Thoracic aorta (tissue), 2 donors: ENCODE results near the gene CRB1. TPM values are rescaled to one million over a fixed set of nuclear protein-coding genes. Genes with fewer than 3 reads are reported as not detected.

Experiments
- ATAC-seq: fragments of 150-250 bp; one replicate; pipeline ENCODE4 v1.8.0; 2017; ENCODE audit warnings: low read depth; ENCODE audit not compliant: insufficient number of reproducible peaks, low FRiP score
- DNase-seq: peaks from one replicate; pipeline ENCODE4 v3.0.0-alpha.2; 2020; ENCODE audit warnings: low spot score
- H3K27ac ChIP-seq, 2 donors: fragments of 200-600 bp; sonication (generic); 1 replicate in 1 of 2; 2 replicates in 1 of 2; pipeline ENCODE4 v1.5.1; 2016; ENCODE audit warnings: mild to moderate bottlenecking in 2 of 2, moderate library complexity in 2 of 2
- H3K27me3 ChIP-seq: fragments of 200-600 bp; sonication (generic); replicated peaks from 2 replicates; pipeline ENCODE4 v1.6.0; 2016; ENCODE audit warnings: mild to moderate bottlenecking; ENCODE audit not compliant: insufficient read depth
- H3K36me3 ChIP-seq: fragments of 200-600 bp; sonication (generic); one replicate; pipeline ENCODE4 v1.5.1; 2016
- H3K4me1 ChIP-seq, 2 donors: fragments of 200-600 bp; sonication (generic); 1 replicate in 1 of 2; 2 replicates in 1 of 2; pipeline versions ENCODE4 v1.5.1 to v1.6.0; 2016; ENCODE audit warnings: low read depth in 2 of 2, mild to moderate bottlenecking in 1 of 2; ENCODE audit not compliant: control insufficient read depth in 1 of 2
- H3K4me3 ChIP-seq: fragments of 200-600 bp; sonication (generic); 2 replicates; pipeline ENCODE4 v1.5.1; 2016; ENCODE audit warnings: mild to moderate bottlenecking
- H3K9me3 ChIP-seq: fragments of 200-600 bp; sonication (generic); 2 replicates; pipeline ENCODE4 v1.5.1; 2016
- total RNA-seq, 2 donors: library from RNA; depleted of rRNA; stranded (reverse); fragments of >200 nt; gene quantifications; one replicate each; pipeline versions ENCODE4 v1.1.0 to v1.2.3, GENCODE V29; 2016
- TF ChIP-seq, protein P1 (sequence below): fragments of 200-600 bp; sonication (generic); IDR thresholded peaks from one replicate; pipeline ENCODE4 v1.5.1; 2019; ENCODE audit warnings: antibody characterized with exemption

The CRB1 gene
- total RNA-seq, 2 donors from 2014 or later, result not detected

DNA sequence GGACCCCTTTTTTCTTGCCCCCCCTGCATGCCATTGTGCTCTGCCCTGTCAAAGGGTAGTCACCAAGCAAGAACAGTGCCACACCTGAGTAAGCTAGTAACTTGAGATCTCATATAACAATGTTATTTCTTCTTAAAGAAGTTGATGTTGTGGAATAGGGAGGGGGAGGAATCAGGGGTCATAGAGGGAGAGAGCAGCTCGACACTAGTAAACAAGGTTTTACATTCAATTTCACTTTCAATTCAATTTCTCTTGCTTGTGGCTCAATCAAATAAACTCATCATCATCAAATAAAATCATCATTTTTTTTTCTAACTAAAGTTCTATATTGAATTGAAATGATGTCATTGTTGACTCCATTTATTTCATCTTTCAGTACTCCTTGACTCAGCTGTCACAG, 106.4 kb downstream of the CRB1 start:
- Histone ChIP-seq H3K9me3 (no peaks in the 10 kb centered on the region), H3K4me3 (no peak overlapping the region), H3K27ac (no peak overlapping the region), H3K4me1 (no peaks in the 10 kb centered on the region), H3K27me3 (no peaks in the 10 kb centered on the region), H3K36me3 (no peaks in the 10 kb centered on the region)
- TF ChIP-seq, protein P1, sequence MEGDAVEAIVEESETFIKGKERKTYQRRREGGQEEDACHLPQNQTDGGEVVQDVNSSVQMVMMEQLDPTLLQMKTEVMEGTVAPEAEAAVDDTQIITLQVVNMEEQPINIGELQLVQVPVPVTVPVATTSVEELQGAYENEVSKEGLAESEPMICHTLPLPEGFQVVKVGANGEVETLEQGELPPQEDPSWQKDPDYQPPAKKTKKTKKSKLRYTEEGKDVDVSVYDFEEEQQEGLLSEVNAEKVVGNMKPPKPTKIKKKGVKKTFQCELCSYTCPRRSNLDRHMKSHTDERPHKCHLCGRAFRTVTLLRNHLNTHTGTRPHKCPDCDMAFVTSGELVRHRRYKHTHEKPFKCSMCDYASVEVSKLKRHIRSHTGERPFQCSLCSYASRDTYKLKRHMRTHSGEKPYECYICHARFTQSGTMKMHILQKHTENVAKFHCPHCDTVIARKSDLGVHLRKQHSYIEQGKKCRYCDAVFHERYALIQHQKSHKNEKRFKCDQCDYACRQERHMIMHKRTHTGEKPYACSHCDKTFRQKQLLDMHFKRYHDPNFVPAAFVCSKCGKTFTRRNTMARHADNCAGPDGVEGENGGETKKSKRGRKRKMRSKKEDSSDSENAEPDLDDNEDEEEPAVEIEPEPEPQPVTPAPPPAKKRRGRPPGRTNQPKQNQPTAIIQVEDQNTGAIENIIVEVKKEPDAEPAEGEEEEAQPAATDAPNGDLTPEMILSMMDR, result no peak
- ATAC-seq (no peak), DNase-seq (no peak)

DNA sequence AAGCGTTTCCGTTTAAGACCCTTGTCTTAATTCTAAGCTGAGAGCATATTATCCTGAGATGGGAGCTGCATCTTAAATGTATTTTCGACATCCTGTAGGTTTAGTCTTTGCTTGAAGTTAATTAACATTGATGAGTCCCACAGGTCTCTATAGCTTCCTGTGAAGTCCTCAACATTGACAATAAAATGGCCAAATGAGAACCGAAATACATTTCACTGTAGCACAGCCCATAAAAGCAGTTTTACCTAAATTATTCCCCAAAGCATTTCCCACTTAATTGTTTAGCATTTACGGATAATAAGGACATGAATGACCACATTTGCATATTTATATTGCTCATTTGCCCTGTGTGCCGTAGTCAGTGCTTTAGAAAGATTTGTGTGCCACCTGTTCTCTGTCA, 116.4 kb downstream of the CRB1 start:
- TF ChIP-seq, protein P1, result no peak
- DNase-seq, result no peak
- Histone ChIP-seq H3K9me3 (no peaks in the 10 kb centered on the region), H3K4me1 (no peaks in the 10 kb centered on the region), H3K36me3 (no peaks in the 10 kb centered on the region), H3K27me3 (no peaks in the 10 kb centered on the region), H3K4me3 (no peak overlapping the region), H3K27ac (no peak overlapping the region)
- no peak for ATAC-seq

DNA sequence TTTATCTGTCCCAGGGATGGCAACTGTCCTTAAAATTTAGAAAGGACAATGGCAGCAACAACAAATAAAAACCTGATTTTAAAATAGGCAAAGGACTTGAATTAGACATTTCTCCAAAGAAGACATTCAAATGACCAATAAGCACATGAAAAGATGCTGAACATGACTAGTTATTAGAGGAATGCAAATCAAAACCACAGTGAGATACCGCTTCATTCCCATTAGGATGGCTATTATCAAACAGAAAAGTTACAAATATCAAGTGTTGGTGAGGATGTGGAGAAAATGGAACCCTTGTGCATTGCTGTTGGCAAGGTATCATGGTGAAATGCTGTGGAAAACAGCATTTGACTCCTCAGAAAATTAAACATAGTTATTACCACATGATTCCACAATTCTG, 120.7 kb downstream of the CRB1 start:
- TF ChIP-seq, protein P1, result no peak
- no peaks in the 10 kb centered on the region for H3K27me3 ChIP-seq
- ATAC-seq, result no peak

DNA sequence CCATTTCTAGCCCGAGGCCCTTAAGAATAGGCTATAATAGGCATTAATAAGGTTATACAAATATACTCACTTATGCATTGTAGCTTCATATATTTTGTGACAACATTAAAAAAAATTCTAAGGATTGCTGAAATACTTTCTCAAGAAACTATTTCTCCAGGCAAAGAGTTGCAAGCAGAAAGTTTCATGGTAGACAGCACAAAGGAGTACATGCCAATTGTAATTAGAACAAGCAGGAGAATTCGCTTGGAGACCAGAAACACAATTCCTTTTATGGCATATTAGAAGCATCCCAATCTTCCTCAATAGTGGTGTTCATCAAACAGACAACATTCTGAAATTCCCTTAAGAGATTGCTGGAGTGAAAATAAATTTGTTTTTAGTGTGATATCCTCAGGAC, 122.8 kb downstream of the CRB1 start:
- Histone ChIP-seq H3K36me3 (no peaks in the 10 kb centered on the region), H3K27ac (no peak overlapping the region), H3K4me1 (no peaks in the 10 kb centered on the region), H3K4me3 (no peak overlapping the region), H3K9me3 (no peaks in the 10 kb centered on the region), H3K27me3 (no peaks in the 10 kb centered on the region)
- ATAC-seq (no peak), DNase-seq (no peak)
- TF ChIP-seq, protein P1, result no peak

More for the DNA sequence above, 120.7 kb downstream of the CRB1 start:
- Histone ChIP-seq H3K4me3 (no peak overlapping the region), H3K4me1 (no peaks in the 10 kb centered on the region), H3K9me3 (no peaks in the 10 kb centered on the region), H3K27ac (no peak overlapping the region), H3K36me3 (no peaks in the 10 kb centered on the region)
- no peak for DNase-seq

DNA sequence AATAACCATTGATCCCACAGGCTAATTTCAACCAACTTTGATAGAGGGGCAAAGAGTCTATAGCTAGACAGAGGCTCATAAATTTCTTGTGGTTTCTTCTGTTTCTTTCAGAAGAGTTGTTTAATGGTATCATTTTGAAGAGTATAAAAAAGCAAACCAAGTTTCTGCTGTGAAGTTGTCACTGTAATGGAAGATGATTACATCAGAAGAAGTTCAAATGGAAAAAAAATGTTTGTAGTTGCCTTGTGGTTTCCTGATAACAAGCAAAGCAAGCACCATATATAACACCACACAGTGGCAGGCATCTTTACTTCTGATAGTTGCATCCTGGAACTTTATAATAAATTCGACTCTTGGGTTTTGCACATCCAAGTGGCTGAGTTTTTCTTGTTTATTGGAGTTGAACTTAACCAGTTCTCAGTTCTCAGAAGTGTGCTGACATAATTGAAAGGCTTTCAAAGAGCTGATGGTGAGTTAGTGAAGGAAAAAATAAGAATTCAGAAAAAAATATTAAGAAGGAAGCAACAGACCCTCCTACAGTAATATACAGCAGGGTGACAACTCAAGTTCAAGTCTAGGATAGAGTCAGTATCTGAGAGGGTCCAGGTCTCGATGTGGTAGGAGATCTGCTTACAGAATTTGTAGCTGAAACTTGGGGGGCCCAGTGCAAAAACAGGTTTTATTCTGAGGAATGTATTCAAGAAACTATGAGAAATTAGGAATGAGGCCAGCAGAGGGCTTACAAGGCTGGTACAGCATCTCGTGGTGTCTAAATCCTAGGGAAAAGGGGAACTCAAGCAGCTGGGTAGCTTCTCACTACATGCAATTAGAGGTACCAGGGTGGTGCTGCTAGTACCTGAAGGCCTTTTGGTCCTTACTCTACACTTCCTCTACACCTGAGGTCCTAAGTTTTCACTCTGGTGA, 123.5 kb downstream of the CRB1 start:
- H3K9me3 ChIP-seq, result no peaks in the 10 kb centered on the region
- no peaks in the 10 kb centered on the region for H3K36me3 ChIP-seq
- no peaks in the 10 kb centered on the region for H3K27me3 ChIP-seq
- no peak overlapping the region for H3K27ac ChIP-seq
- no peaks in the 10 kb centered on the region for H3K4me1 ChIP-seq
- TF ChIP-seq, protein P1, result no peak
- no peak for DNase-seq
- H3K4me3 ChIP-seq, result no peak overlapping the region
- ATAC-seq, result no peak
